ENCODE results near the gene CSMD2. TPM values are rescaled to one million over a fixed set of nuclear protein-coding genes. Genes with fewer than 3 reads are reported as not detected.

CSMD2 gene
- total RNA-seq, 1 experiment from 2014 or later: 13.2 TPM

DNA sequence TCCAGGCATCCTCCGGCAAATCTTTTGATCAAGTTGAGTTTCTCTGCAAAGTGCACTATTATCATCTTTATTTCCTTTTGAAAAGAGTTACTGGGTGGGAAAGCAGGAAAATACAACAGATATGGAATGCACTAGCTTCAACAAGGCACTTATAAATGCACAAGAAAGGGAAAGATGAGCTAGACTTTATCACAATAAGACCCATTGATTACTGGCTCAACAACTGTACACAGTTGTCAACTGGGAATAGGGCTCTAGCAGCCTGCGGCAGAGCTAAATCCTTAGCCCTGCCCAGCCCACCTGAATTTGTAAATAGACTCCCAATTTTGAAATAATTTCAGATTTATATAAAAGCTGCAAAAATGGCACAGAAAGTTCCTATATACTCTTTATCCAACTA, 111.4 kb downstream of the CSMD2 start (continued):
- no peak for TF ChIP-seq ZNF532 (CRISPR knock-in tag; IDR thresholded peaks at IDR 0.05; ENCODE audit: borderline replicate concordance)
- TF ChIP-seq NFYB (CRISPR knock-in tag; conservative IDR thresholded peaks at IDR 0.05; ENCODE audit: low read depth): no peak
- TF ChIP-seq, protein P1, sequence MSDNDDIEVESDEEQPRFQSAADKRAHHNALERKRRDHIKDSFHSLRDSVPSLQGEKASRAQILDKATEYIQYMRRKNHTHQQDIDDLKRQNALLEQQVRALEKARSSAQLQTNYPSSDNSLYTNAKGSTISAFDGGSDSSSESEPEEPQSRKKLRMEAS (CRISPR knock-in tag; IDR thresholded peaks at IDR 0.05): no peak
- no peak for TF ChIP-seq ZNF263 (CRISPR knock-in tag; IDR thresholded peaks at IDR 0.05; ENCODE audit: low read depth)
- TF ChIP-seq NR3C1 (CRISPR knock-in tag; conservative IDR thresholded peaks at IDR 0.05; ENCODE audit: low read depth): no peak
- no peak for TF ChIP-seq ATF2 (CRISPR knock-in tag; IDR thresholded peaks at IDR 0.05; ENCODE audit: borderline replicate concordance, low read depth)
- TF ChIP-seq FOXJ3 (CRISPR knock-in tag; IDR thresholded peaks at IDR 0.05; ENCODE audit: borderline replicate concordance): no peak
- TF ChIP-seq HMGA2 (CRISPR knock-in tag; IDR thresholded peaks at IDR 0.05): no peak

- DNase-seq (ENCODE audit: low spot score) (no peak), ATAC-seq (no peak)
- peaks cover 19% of the 10 kb centered on the region for H3K36me3 Mint-ChIP-seq
- H3K4me1 Mint-ChIP-seq: peaks cover 11% of the 10 kb centered on the region
- POLR2A ChIA-PET: no interaction called here
- TF ChIP-seq RELA (CRISPR knock-in tag; IDR thresholded peaks at IDR 0.05; ENCODE audit: borderline replicate concordance): no peak
- no peak overlapping the region for H3K4me3 Mint-ChIP-seq
- CTCF ChIA-PET: no interaction called here
- H3K27me3 Mint-ChIP-seq (ENCODE audit: low read depth): no peaks in the 10 kb centered on the region; the same call in 1 of the 2 replicates
- peaks cover 16% of the 10 kb centered on the region for H3K9me3 Mint-ChIP-seq
- no peak overlapping the region for H3K27ac Mint-ChIP-seq
These were observed 112.5 kb downstream of the CSMD2 start for GRCh38 chr1:34052565-34052964.

GRCh38 chr1:34050709-34051485, 114.1 kb downstream of the CSMD2 start:
- CTCF ChIA-PET: interaction anchor here (0.9 kb wide), 1 partner anchor 37 kb away, joined by 3 read pairs; no protein-coding TSS in a partner anchor
- ATAC-seq (no peak), DNase-seq (ENCODE audit: low spot score) (no peak)
- Mint-ChIP-seq H3K27me3 (ENCODE audit: low read depth) (no peaks in the 10 kb centered on the region; the same call in 1 of the 2 replicates), H3K9me3 (peaks cover 16% of the 10 kb centered on the region), H3K4me1 (peaks cover 5% of the 10 kb centered on the region), H3K4me3 (no peak overlapping the region), H3K27ac (no peak overlapping the region), H3K36me3 (peaks cover 19% of the 10 kb centered on the region)
- TF ChIP-seq NR2C2 (CRISPR knock-in tag; IDR thresholded peaks at IDR 0.05): no peak
- TF ChIP-seq JAZF1 (CRISPR knock-in tag; IDR thresholded peaks at IDR 0.05): no peak
- TF ChIP-seq, protein P2, sequence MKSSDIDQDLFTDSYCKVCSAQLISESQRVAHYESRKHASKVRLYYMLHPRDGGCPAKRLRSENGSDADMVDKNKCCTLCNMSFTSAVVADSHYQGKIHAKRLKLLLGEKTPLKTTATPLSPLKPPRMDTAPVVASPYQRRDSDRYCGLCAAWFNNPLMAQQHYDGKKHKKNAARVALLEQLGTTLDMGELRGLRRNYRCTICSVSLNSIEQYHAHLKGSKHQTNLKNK (CRISPR knock-in tag; IDR thresholded peaks at IDR 0.05): no peak
- TF ChIP-seq CREM (CRISPR knock-in tag; IDR thresholded peaks at IDR 0.05): no peak
- TF ChIP-seq, protein P3, sequence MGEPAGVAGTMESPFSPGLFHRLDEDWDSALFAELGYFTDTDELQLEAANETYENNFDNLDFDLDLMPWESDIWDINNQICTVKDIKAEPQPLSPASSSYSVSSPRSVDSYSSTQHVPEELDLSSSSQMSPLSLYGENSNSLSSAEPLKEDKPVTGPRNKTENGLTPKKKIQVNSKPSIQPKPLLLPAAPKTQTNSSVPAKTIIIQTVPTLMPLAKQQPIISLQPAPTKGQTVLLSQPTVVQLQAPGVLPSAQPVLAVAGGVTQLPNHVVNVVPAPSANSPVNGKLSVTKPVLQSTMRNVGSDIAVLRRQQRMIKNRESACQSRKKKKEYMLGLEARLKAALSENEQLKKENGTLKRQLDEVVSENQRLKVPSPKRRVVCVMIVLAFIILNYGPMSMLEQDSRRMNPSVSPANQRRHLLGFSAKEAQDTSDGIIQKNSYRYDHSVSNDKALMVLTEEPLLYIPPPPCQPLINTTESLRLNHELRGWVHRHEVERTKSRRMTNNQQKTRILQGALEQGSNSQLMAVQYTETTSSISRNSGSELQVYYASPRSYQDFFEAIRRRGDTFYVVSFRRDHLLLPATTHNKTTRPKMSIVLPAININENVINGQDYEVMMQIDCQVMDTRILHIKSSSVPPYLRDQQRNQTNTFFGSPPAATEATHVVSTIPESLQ (CRISPR knock-in tag; IDR thresholded peaks at IDR 0.05): no peak
- no peak for TF ChIP-seq NFE2L1 (CRISPR knock-in tag; IDR thresholded peaks at IDR 0.05)
- TF ChIP-seq, protein P4, sequence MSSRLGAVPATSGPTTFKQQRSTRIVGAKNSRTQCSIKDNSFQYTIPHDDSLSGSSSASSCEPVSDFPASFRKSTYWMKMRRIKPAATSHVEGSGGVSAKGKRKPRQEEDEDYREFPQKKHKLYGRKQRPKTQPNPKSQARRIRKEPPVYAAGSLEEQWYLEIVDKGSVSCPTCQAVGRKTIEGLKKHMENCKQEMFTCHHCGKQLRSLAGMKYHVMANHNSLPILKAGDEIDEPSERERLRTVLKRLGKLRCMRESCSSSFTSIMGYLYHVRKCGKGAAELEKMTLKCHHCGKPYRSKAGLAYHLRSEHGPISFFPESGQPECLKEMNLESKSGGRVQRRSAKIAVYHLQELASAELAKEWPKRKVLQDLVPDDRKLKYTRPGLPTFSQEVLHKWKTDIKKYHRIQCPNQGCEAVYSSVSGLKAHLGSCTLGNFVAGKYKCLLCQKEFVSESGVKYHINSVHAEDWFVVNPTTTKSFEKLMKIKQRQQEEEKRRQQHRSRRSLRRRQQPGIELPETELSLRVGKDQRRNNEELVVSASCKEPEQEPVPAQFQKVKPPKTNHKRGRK (CRISPR knock-in tag; IDR thresholded peaks at IDR 0.05; ENCODE audit: borderline replicate concordance): no peak
- POLR2A ChIA-PET: interaction anchor here (0.6 kb wide), 1 partner anchor 100 kb away, joined by 3 read pairs; no protein-coding TSS in a partner anchor

Measured in WTC11 (cell line).